PFSK-1 (cell line): Measurements from ENCODE around the gene FN1.

ENCODE experiments used
- FOXP2 ChIP-seq: optimal IDR thresholded peaks from 2 replicates; pipeline ENCODE3; 2011; ENCODE audit warnings: borderline replicate concordance, control low read depth, inconsistent platforms; ENCODE audit not compliant: insufficient read depth; ENCODE audit errors: extremely low read length, extremely low read depth
- POLR2AphosphoS5 ChIP-seq: IDR thresholded peaks from 2 replicates; pipeline ENCODE4 v1.6.1; 2012; ENCODE audit warnings: low read depth, mild to moderate bottlenecking, control low read depth, low read length, moderate library complexity
- REST ChIP-seq, 2 experiments: IDR thresholded peaks; 2 replicates each; pipeline versions ENCODE4 v1.6.1 to v1.8.0; 2011 to 2012; ENCODE audit warnings: low read depth in 2 of 2, low read length in 2 of 2, control low read depth in 1 of 2, inconsistent platforms in 1 of 2, mild to moderate bottlenecking in 1 of 2, moderate library complexity in 1 of 2; ENCODE audit not compliant: insufficient read depth in 1 of 2
- SIN3A ChIP-seq: IDR thresholded peaks from 2 replicates; pipeline ENCODE4 v1.6.1; 2012; ENCODE audit warnings: mild to moderate bottlenecking, low read length, moderate library complexity, borderline replicate concordance; ENCODE audit not compliant: insufficient read depth
- TAF1 ChIP-seq: IDR thresholded peaks from 2 replicates; pipeline ENCODE4 v1.6.1; 2012; ENCODE audit warnings: low read length, control low read depth, borderline replicate concordance; ENCODE audit not compliant: insufficient read depth

GRCh38 chr2:215370112-215370965 lies 65.5 kb downstream of the FN1 start:
- TF ChIP-seq TAF1, result no peak
- no peak for TF ChIP-seq REST (IDR thresholded peaks at IDR 0.05; ENCODE audit: insufficient read depth in 1 of 2, low read depth in 2 of 2, low read length in 2 of 2)
- no peak for TF ChIP-seq POLR2AphosphoS5
- TF ChIP-seq SIN3A, result no peak
- no peak for TF ChIP-seq FOXP2
